GM19455 (cell line): ENCODE data around the gene SULT1B1.

Experiments used
- ATAC-seq: cut with Tn5 transposase; IDR thresholded peaks from one replicate; pipeline ENCODE4 v1.9.1; 2021; ENCODE audit not compliant: unreplicated experiment

The SULT1B1 gene

GRCh38 chr4:69701696-69702095, 58.7 kb downstream of the SULT1B1 start:
- ATAC-seq = no peak

GRCh38 chr4:69697536-69698242, 62.7 kb downstream of the SULT1B1 start:
- ATAC-seq = no peak

DNA sequence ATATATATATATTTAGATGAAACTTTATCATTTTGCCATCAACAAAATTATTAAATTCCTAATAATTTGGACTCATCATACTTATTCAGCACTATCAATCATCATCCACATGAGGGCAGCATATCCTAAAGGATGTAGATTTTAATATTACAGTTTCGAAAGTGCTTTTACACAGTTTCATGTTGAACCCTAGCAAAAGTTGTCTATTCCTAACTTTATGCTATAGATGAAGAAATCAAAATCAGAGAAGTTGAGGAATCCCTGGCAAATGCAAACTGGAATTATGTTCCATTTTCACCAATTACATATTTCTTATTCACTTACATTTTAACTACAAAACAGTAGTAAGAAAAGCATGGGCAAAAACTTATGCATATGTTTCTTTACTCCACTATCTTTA, 70.8 kb downstream of the SULT1B1 start:
- ATAC-seq = no peak

DNA sequence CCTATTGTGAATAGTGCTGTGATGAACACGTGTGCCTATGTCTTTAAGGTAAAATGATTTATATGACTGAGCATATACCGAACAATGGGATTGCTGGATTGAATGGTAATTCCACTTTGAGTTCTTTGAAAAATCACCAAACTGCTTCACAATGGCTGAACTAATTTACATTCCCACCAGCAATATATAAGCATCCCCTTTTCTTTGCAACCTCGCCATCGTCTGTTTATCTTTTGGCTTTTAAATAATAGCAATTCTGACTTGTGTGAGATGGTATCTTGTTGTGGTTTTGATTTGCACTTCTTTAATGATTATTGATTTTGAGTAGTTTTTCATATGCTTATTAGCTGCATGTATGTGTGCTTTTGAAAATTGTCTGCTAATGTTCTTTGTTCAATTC, 75.6 kb downstream of the SULT1B1 start:
- ATAC-seq = no peak
